Measurements from ENCODE around the gene ZNF438. TPM values are rescaled to one million over a fixed set of nuclear protein-coding genes. Genes with fewer than 3 reads are reported as not detected.

Gene ZNF438
- total and polyA plus RNA-seq, 2 of the 13 experiments (the other 11 are each of a cell fraction or from before 2014, with no cell fraction given) = 0.75 to 0.83 TPM

GRCh38 chr10:31032258-31033132 lies 830 bp upstream of the ZNF438 start (continued):
- TF ChIP-seq CHD4 (IDR thresholded peaks at IDR 0.05; ENCODE audit: borderline replicate concordance, low read length) = no peak
- no peak for TF ChIP-seq ZNF264 (CRISPR knock-in tag; IDR thresholded peaks at IDR 0.05)
- no peak for TF ChIP-seq ZFX (CRISPR knock-in tag; IDR thresholded peaks at IDR 0.05; ENCODE audit: low read depth)
- no peak for TF ChIP-seq BHLHE40 (IDR thresholded peaks at IDR 0.05; ENCODE audit: low read length)
- no peak for TF ChIP-seq HMG20B (CRISPR knock-in tag; conservative IDR thresholded peaks at IDR 0.05)
- 0 out of 2 replicates have a peak, but pooled peaks have one; percentile 7 for TF ChIP-seq ZNF761 (CRISPR knock-in tag; conservative IDR thresholded peaks at IDR 0.05)
- TF ChIP-seq UBTF (CRISPR knock-in tag; IDR thresholded peaks at IDR 0.05) = no peak
- peak; percentile 10; the same call in 1 of the 2 replicates for TF ChIP-seq HES4 (CRISPR knock-in tag; IDR thresholded peaks at IDR 0.05; ENCODE audit: borderline replicate concordance)
- 0 out of 2 replicates have a peak, but pooled peaks have one; percentile 6 for TF ChIP-seq ZNF501 (CRISPR knock-in tag; IDR thresholded peaks at IDR 0.05)
- no peak for TF ChIP-seq TFDP1 (CRISPR knock-in tag; IDR thresholded peaks at IDR 0.05; ENCODE audit: borderline replicate concordance)
- no peak for TF ChIP-seq EZH2 (conservative IDR thresholded peaks at IDR 0.05; ENCODE audit: low read depth, low read length)
- TF ChIP-seq ZFP36L2 (CRISPR knock-in tag; IDR thresholded peaks at IDR 0.05) = no peak
- no peak for TF ChIP-seq USF2 (IDR thresholded peaks at IDR 0.05; ENCODE audit: low read depth, low read length)
- TF ChIP-seq USF2 (CRISPR knock-in tag; IDR thresholded peaks at IDR 0.05; ENCODE audit: borderline replicate concordance) = no peak
- TF ChIP-seq MXD4 (CRISPR knock-in tag; IDR thresholded peaks at IDR 0.05) = no peak
- no peak for TF ChIP-seq HNRNPL (IDR thresholded peaks at IDR 0.05; ENCODE audit: low read depth, low read length)
- TF ChIP-seq ZNF784 (CRISPR knock-in tag; IDR thresholded peaks at IDR 0.05; ENCODE audit: borderline replicate concordance) = no peak
- TF ChIP-seq CTCF (CRISPR knock-in tag; IDR thresholded peaks at IDR 0.05) = peak; percentile 8; the same call in 1 of the 2 replicates
- no peak for TF ChIP-seq GFI1 (CRISPR knock-in tag; IDR thresholded peaks at IDR 0.05; ENCODE audit: borderline replicate concordance)
- no peak for TF ChIP-seq ZFP37 (CRISPR knock-in tag; IDR thresholded peaks at IDR 0.05; ENCODE audit: borderline replicate concordance)
- no peak for TF ChIP-seq FOXJ3 (CRISPR knock-in tag; IDR thresholded peaks at IDR 0.05; ENCODE audit: borderline replicate concordance)

Measured in HepG2 (cell line).